ENCODE results near the gene HOXA9.

The HOXA9 gene

GRCh38 chr7:27165089-27165995 is at the start of gene HOXA9:
Gene HOXA9 (minus strand): TSS chr7:27165537. CDS start chr7:27165457, 80 bp downstream.
- DNase-seq (ENCODE audit: low spot score), result no peak

DNA sequence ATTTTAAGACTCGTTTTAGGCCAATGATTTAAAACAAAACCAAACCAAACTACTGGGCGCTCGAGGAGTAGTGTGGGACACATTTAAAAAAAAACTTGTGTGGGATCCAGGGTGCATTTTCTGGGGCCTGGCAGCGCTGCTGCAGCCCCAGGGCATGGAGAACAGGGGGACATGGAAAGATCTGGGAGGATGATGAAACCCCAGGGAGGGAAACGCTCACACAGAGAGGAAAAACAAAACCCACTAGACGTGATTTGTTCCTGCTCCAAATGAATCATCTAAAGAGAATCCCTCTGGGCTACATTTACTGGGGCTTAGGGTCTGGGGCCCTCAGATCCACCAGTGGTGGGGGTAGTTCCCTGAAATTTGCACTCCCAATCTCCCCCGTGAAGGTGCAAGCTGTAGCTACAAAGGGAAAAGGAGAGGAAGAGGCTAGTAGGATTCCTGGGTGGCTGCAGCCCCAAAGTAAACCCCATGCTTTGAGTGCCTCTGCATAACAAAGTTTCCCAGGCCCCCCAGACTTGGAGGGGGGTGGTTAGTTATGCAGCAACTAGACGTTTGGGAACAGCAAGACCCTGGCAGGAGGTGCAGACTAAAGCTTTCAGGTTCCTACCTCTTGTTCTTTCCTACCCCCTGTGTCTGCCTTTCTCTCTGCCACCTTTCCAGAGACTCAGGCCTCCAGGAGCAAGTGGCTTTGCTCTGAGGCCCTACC is 49.1 kb upstream of the HOXA9 start:
- no peak for DNase-seq (ENCODE audit: low spot score)

DNA sequence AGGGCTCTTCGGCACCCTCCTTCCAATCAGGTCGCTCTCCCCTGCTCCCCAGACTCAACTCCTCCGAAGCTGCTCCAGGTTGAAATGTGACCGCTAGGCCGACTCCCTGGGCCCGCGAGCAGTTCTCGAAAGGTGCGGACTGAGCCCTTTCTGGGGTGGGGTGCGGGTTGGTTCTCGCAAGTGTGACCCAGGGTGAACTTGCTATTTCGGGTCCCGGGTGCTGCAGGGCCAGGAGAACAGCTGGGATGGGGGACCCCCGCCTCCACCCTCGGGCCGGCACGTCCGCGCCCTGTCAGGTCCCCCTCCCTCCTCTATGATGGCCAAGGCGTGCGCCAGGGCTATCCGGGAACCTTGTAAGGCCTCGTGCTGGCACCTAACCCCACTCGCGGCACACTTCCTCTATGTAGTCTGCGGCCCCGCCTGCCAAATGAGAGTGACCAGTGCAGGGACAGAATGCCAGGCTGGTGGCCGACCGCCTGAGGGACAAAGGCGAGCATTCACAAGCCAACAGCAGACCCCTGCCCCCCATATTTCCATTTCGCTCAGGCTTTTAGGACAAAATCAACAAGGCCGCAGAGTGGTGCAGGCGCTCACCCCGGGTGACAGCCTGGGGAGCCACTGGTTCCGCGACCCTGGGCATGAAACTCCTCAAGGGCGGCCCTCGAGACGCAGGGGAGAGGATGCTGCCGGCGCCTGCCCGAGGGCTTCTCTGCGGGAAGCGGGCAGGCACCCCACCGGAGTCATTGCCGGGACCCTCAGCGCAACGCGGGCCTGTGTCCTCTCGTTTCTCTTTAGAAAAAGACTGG is 48.3 kb upstream of the HOXA9 start:
- DNase-seq (ENCODE audit: low spot score), result no peak

DNA sequence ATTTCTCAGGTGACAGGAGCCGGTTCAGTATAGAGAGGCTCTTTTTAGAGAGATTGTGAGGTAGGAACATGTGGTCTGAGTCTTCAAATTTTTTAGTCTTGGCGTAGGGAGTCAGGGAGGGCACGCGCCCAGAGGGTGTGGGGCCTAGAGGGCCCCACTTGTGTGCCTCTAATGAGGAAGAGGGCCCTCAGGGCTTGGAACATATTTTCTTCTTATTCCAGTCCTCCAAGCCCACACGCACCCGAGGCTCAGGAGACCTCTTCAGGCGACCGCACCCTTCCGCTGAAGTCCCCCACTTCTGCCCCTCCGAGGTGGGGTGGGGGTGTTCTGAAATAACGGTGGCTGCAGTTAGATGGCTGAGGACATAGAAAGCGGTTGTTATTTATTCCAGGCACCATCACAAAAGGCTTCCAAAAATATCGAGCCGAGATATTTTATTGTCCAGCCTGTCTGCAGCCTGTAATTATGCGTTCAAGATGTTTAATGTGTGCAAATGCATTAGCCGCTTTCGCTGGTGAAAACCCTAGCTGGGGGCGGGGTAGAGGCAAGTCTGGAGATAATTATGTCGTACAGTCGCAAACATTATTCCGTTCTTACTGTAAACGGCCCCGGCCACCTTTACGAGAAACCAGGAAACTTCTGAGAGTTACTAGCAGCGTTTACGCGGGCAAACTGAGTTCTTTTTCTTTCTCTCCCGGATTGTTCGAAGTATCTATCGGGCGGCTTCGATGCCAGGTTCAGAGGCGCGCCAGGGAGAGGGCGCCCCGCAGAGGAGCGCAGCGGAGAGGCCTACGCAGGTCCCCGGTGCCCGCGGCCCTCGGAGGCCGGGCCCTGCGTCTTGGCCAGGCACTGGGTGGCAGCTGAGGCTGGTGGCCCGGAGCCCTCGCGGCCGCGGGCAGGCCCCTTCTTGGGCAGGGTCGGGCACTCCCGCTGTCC is 47.4 kb upstream of the HOXA9 start:
- no peak for DNase-seq (ENCODE audit: low spot score)

GRCh38 chr7:27211764-27212204 is 46.4 kb upstream of the HOXA9 start:
- no peak for DNase-seq (ENCODE audit: low spot score)

DNA sequence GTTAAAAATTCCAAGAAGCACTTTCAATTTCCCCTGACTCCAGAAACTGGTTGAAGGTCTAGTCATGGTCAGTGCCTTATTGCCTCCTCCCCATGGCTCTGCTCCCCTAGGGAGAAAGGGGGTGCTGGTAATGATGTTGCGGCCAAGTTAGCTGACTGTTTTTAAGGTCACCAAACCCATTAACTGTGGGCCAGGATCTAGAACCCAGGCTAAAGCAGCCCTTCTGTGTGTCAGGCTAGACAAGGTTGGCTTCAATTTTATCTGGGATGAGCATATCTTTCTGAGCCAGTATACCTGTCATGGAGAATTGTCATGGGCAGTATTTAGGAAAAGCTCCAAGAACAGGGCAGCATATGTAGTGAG is 45.7 kb upstream of the HOXA9 start:
- no peak for DNase-seq (ENCODE audit: low spot score)

- DNase-seq (ENCODE audit: low spot score), result peak; percentile 60
These were observed 45.2 kb upstream of the HOXA9 start for GRCh38 chr7:27210441-27211083.

- no peak for DNase-seq (ENCODE audit: low spot score)
These were observed 44.6 kb upstream of the HOXA9 start for GRCh38 chr7:27209933-27210440.

DNA sequence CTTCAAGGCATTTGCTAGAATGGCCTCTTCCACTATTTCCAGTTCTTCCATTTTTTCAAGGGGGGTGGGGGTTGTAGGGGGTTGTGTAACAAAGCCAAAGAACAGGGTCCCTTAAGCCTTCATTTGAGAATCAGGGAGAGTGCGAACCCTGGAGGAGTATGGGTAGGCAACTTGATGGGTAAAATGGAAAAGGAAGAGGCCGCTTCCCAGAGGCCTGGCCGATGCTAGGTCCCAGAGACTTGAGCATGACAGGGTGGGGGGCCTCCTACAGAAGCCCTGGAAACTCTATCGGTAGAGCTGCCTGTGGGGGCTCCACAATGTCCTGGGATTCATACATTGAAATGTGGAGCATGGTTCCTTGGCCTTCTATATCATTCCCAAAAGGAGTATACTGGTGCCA is 43.7 kb upstream of the HOXA9 start:
- no peak for DNase-seq (ENCODE audit: low spot score)

DNA sequence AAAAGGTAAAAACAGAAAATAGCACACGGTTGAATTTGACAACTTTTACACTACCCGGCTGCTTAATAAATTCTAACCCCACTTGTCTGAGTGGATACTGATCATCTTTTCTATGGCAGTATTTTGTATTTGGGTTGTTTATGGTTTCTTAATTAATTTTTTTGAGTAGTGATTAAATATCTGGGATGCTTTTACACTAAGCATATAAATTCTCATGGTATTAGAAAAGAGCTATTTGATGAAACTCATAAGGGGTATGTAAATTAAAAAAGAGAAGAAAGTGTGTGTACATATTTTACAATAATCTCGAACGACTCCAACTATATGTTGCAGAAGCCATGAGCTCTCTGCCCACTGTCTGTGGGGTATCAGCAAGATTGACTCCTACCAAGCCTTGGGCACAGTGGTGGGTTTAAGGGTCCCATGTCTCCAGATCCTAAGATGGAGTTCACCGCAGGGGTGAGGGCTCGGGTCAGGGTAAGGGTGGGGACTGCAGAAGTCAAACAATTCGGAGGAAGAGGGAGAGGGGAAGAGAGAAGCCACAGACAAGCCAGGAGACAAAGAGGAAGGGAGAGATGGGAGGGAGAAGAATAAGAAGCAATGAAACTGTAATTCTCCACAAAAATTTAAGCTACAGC is 42.1 kb upstream of the HOXA9 start:
- DNase-seq (ENCODE audit: low spot score), result no peak

- DNase-seq (ENCODE audit: low spot score), result no peak
These were observed 40.3 kb upstream of the HOXA9 start for GRCh38 chr7:27205325-27206280.

DNA sequence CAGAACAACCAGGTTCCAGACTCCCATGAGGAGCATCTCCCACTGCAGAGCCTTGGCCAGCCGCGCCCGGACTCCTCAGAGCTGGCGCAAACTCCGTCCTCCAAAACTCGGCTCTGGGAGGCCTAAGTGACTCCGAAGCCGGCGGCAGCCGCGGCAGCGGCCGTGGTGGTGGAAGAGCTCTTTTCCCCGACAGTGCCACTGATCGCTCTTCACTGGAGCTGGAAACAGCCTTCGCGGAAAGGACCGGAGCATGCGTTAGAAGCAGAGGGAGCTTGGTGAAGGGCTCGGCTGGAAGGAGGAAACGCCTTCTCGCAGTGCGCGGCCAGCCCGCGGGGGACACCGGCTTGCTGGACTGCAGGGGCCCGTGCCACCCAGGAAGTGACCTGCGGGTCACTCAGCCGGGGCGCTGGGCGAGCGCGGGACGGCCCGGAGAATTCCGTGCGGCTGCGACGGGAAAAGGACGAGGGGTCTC is 39.5 kb upstream of the HOXA9 start:
- no peak for DNase-seq (ENCODE audit: low spot score)

DNA sequence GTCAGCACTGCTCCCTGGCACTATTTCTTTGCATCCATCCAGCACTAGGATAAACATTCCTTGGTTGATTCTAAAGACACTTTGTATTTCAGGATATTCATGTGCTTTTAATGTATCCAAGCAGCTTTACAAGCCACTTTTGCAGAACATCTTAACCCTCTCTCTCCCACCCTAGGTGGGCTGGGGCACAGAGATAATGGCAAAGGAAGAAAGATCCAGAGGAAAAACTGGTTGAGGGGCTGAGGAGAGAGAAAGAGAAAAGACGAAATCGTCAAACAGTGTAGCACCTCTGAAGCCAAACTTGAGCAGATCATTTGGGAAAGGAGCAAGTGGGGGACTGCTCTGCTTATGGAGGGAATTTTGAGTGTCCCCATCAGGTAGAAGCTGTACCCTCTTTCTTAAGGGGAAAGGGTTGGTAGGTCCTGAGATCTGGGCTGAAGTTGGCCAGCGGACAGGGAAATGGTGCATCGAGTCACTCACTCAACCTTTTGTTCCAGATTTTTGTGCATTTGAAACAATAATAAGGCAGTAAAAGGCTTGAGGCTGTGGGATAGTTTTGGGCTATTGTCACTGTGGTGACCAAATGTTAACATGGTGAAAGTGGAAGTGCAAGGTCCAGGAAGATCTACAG is 38.7 kb upstream of the HOXA9 start:
- no peak for DNase-seq (ENCODE audit: low spot score)

- no peak for DNase-seq (ENCODE audit: low spot score)
These were observed 38.1 kb upstream of the HOXA9 start for GRCh38 chr7:27203365-27203953.

DNA sequence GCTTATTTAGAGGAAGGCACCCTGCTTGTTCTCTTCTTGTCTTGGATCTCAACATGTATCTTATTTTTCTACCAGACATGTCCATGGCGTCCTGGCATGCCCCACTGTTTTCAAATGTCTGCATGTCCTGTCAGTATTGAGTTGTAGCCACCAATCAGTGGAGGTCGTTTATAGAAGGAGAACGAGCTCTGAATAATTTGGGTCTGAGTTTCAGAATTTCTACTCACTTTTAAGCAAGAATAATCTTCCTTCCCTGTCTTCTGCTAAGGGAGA is 37.5 kb upstream of the HOXA9 start:
- DNase-seq (ENCODE audit: low spot score), result no peak

DNA sequence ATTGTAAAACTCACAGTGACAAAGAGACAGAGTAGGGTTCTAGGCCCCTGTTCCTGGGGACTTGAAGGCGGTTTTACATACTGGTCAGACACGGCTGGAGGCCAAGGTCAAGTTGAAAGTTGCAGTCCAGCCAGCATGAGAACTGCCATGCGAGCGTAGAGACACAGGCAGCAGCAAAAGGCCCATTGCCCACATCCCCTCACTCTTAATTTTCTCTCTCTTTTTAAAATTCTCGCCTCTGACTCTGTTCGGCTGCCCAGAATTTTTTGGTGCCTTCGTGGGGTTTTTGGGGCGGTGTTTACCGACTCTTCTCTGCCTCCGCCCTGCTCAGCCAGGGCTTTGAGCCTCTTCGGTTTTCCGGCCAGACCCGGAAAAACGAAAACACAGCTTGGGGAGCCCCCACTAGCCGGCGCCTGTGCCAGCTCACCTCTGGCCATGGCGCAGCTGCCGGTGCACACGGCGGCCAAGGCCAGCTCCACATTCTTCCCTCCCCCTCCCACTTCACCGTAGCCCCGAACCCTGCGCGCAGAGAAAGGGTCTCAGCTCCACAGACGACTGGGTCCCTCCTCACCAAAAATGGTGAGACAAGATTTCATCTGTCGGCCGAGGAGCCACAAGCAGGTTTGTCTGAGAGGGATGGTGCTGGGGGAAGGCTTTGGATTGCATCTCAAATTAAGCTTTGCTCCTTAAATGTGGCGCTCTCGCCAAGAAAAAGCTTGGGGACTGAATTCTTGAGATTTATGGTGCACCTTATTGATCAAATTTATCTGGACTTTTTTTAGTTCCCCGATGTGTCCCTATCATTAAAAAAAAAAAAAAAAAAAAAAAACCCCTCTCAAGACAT is 36.9 kb upstream of the HOXA9 start:
- DNase-seq (ENCODE audit: low spot score), result no peak

- DNase-seq (ENCODE audit: low spot score), result no peak
These were observed 36.3 kb upstream of the HOXA9 start for GRCh38 chr7:27201580-27202017.

Measured in hepatic stellate cell (primary cell).